ENCODE data around the gene SCAP. TPM values are rescaled to one million over a fixed set of nuclear protein-coding genes. Genes with fewer than 3 reads are reported as not detected.
"Not testable (repeated sequence)": the region's sequence is repeated elsewhere in the genome, so short reads cannot be mapped to it uniquely, and the experiment has no call there.

Gene SCAP
- total RNA-seq, 2 experiments from 2014 or later: 58.3 to 60.3 TPM

DNA sequence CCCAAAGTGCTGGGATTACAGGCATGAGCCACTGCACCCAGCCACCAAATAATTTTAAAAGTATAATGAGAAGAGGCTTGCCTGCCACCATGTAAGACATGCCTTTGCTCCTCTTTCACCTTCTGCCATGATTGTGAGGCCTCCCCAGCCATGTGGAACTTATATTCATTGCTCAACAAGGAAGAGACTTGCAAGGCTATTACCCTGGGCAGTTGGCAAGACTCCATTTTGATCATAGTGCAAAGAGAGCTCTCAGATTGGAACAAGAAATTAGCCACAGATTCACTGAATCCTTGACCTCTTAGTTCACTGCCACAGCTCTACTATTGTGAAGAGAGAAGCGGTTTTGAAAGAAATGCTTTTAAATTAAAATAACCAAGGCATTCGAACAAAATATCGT, 6.1 kb downstream of the SCAP start:
- Mint-ChIP-seq H3K4me1 (ENCODE audit: low read depth) (peaks cover 41% of the 10 kb centered on the region), H3K4me3 (no peak overlapping the region), H3K9me3 (no peaks in the 10 kb centered on the region), H3K27me3 (no peaks in the 10 kb centered on the region), H3K27ac (no peak overlapping the region), H3K36me3 (ENCODE audit: low read depth) (peaks cover 35% of the 10 kb centered on the region)
- ChIA-PET CTCF (no interaction called here), POLR2A (no interaction called here)
- DNase-seq (no peak), ATAC-seq (ENCODE audit: poor library complexity) (no peak)
- H3K27ac ChIP-seq (ENCODE audit: low read depth in 1 of 2, low read length in 2 of 2): no peak overlapping the region
- TF ChIP-seq, protein P1, sequence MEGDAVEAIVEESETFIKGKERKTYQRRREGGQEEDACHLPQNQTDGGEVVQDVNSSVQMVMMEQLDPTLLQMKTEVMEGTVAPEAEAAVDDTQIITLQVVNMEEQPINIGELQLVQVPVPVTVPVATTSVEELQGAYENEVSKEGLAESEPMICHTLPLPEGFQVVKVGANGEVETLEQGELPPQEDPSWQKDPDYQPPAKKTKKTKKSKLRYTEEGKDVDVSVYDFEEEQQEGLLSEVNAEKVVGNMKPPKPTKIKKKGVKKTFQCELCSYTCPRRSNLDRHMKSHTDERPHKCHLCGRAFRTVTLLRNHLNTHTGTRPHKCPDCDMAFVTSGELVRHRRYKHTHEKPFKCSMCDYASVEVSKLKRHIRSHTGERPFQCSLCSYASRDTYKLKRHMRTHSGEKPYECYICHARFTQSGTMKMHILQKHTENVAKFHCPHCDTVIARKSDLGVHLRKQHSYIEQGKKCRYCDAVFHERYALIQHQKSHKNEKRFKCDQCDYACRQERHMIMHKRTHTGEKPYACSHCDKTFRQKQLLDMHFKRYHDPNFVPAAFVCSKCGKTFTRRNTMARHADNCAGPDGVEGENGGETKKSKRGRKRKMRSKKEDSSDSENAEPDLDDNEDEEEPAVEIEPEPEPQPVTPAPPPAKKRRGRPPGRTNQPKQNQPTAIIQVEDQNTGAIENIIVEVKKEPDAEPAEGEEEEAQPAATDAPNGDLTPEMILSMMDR (IDR thresholded peaks at IDR 0.05): no peak
- no peak overlapping the region for H3K4me3 ChIP-seq (ENCODE audit: low read length)
- H3K4me1 ChIP-seq (ENCODE audit: insufficient read depth, low read length): peaks cover 14% of the 10 kb centered on the region
- intact Hi-C loops (cut with DNase I, micrococcal nuclease): no loop called here
- H3K36me3 ChIP-seq (ENCODE audit: insufficient read depth, low read length): peaks cover 3% of the 10 kb centered on the region
- H3K27me3 ChIP-seq (ENCODE audit: control insufficient read depth in 1 of 2, insufficient read depth in 2 of 2, low read length in 2 of 2): no peaks in the 10 kb centered on the region
- H3K9me3 ChIP-seq (ENCODE audit: control insufficient read depth in 1 of 2, insufficient read depth in 1 of 2, low read length in 2 of 2): no peaks in the 10 kb centered on the region

DNA sequence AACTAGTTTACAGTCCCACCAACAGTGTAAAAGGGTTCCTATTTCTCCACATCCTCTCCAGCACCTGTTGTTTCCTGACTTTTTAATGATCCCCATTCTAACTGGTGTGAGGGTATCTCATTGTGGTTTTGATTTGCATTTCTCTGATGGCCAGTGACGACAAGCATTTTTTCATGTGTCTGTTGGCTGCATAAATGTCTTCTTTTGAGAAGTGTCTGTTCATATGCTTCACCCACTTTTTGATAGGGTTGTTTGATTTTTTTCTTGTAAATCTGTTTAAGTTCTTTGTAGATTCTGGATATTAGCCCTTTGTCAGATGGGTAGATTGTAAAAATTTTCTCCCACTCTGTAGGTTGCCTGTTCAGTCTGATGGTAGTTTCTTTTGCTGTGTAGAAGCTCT, 7.4 kb downstream of the SCAP start:
- H3K27me3 ChIP-seq (ENCODE audit: control insufficient read depth in 1 of 2, insufficient read depth in 2 of 2, low read length in 2 of 2); H3K27me3 Mint-ChIP-seq; H3K27ac Mint-ChIP-seq; CTCF ChIA-PET; H3K36me3 ChIP-seq (ENCODE audit: insufficient read depth, low read length); H3K27ac ChIP-seq (ENCODE audit: low read depth in 1 of 2, low read length in 2 of 2); H3K4me1 ChIP-seq (ENCODE audit: insufficient read depth, low read length); intact Hi-C loops (cut with DNase I, micrococcal nuclease); POLR2A ChIA-PET; H3K4me3 Mint-ChIP-seq; ATAC-seq (ENCODE audit: poor library complexity); DNase-seq; H3K9me3 Mint-ChIP-seq; H3K4me3 ChIP-seq (ENCODE audit: low read length); H3K9me3 ChIP-seq (ENCODE audit: control insufficient read depth in 1 of 2, insufficient read depth in 1 of 2, low read length in 2 of 2): not testable (repeated sequence)
- peaks cover 37% of the 10 kb centered on the region for H3K4me1 Mint-ChIP-seq (ENCODE audit: low read depth)
- H3K36me3 Mint-ChIP-seq (ENCODE audit: low read depth): peaks cover 39% of the 10 kb centered on the region

DNA sequence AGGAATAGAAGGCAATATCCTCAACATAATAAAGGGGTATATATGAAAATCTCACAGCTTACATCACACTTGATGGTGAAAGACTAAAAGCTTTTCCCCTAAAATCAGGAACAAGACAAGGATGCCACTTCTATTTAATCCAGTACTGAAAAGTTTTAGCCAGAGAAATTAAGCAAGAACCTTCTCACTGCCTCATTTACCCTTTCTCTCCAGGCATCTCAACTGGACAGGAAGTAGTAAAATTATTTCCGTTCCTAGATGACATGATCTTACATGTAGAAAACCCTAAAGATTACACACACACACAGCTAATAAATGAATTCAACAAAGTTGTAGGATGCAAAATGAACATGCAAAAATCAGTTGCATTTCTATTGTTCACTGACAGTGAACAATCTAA, 11.2 kb downstream of the SCAP start:
- CTCF ChIA-PET: no interaction called here

DNA sequence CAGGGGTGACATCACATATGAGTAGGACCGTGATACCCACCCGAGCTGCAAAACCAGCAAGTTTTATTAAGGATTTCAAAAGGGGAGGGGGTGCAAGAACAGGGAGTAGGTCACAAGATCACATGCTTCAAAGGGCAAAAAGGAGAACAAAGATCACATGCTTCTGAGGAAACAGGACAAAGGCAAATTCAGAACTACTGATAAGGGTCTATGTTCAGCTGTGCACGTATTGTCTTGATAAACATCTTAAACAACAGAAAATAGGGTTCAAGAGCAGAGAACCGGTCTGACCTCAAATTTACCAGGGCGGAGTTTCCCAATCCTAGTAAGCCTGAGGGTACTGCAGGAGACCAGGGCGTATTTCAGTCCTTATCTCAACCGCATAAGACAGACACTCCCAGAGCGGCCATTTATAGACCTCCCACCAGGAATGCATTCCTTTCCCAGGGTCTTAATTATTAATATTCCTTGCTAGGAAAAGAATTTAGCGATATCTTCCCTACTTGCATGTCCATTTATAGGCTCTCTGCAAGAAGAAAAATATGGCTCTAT, 16.1 kb downstream of the SCAP start:
- Mint-ChIP-seq H3K36me3 (ENCODE audit: low read depth) (peaks cover 30% of the 10 kb centered on the region), H3K4me1 (ENCODE audit: low read depth) (peaks cover 38% of the 10 kb centered on the region)
- DNase-seq; H3K27ac ChIP-seq (ENCODE audit: low read depth in 1 of 2, low read length in 2 of 2); intact Hi-C loops (cut with DNase I, micrococcal nuclease); H3K9me3 Mint-ChIP-seq; H3K27me3 Mint-ChIP-seq; H3K27me3 ChIP-seq (ENCODE audit: control insufficient read depth in 1 of 2, insufficient read depth in 2 of 2, low read length in 2 of 2); H3K4me1 ChIP-seq (ENCODE audit: insufficient read depth, low read length); H3K36me3 ChIP-seq (ENCODE audit: insufficient read depth, low read length); H3K4me3 Mint-ChIP-seq; ATAC-seq (ENCODE audit: poor library complexity); CTCF ChIA-PET; POLR2A ChIA-PET; H3K4me3 ChIP-seq (ENCODE audit: low read length); H3K27ac Mint-ChIP-seq: not testable (repeated sequence)
- peaks cover 0 to 13% of the 10 kb centered on the region in 2 experiments for H3K9me3 ChIP-seq (ENCODE audit: control insufficient read depth in 1 of 2, insufficient read depth in 1 of 2, low read length in 2 of 2)

More for the DNA sequence above, 11.2 kb downstream of the SCAP start:
- DNase-seq (no peak), ATAC-seq (ENCODE audit: poor library complexity) (no peak)
- peaks cover 34% of the 10 kb centered on the region for H3K4me1 Mint-ChIP-seq (ENCODE audit: low read depth)
- POLR2A ChIA-PET: no interaction called here
- no peak overlapping the region for H3K27ac ChIP-seq (ENCODE audit: low read depth in 1 of 2, low read length in 2 of 2)
- no peaks in the 10 kb centered on the region for H3K27me3 ChIP-seq (ENCODE audit: control insufficient read depth in 1 of 2, insufficient read depth in 2 of 2, low read length in 2 of 2)
- H3K27me3 Mint-ChIP-seq: no peaks in the 10 kb centered on the region
- intact Hi-C loops (cut with DNase I, micrococcal nuclease): no loop called here
- TF ChIP-seq, protein P1 (IDR thresholded peaks at IDR 0.05): no peak
- no peak overlapping the region for H3K4me3 Mint-ChIP-seq
- H3K27ac Mint-ChIP-seq: no peak overlapping the region
- H3K9me3 Mint-ChIP-seq: no peaks in the 10 kb centered on the region
- peaks cover 6% of the 10 kb centered on the region for H3K4me1 ChIP-seq (ENCODE audit: insufficient read depth, low read length)
- peaks cover 0 to 8% of the 10 kb centered on the region in 2 experiments for H3K9me3 ChIP-seq (ENCODE audit: control insufficient read depth in 1 of 2, insufficient read depth in 1 of 2, low read length in 2 of 2)
- no peak overlapping the region for H3K4me3 ChIP-seq (ENCODE audit: low read length)
- no peaks in the 10 kb centered on the region for H3K36me3 ChIP-seq (ENCODE audit: insufficient read depth, low read length)
- peaks cover 59% of the 10 kb centered on the region for H3K36me3 Mint-ChIP-seq (ENCODE audit: low read depth)

Measured in CD4-positive, alpha-beta T cell (primary cell).